SK-N-SH (cell line): ENCODE measurements around the gene ZNF526.
A peak's percentile ranks its signal among the peaks of the same experiment; 100 is the strongest.

Source experiments
- MXI1 ChIP-seq: IDR thresholded peaks from 2 replicates; pipeline ENCODE4 v1.6.1; 2012; ENCODE audit warnings: mild to moderate bottlenecking, low read depth, low read length, improper control_type of control experiment
- POLR2AphosphoS5 ChIP-seq: IDR thresholded peaks from 2 replicates; pipeline ENCODE4 v1.6.1; 2012; ENCODE audit warnings: low read depth, low read length
- RFX5 ChIP-seq: IDR thresholded peaks from 2 replicates; pipeline ENCODE4 v1.6.1; 2012; ENCODE audit warnings: mild to moderate bottlenecking, improper control_type of control experiment, low read length
- SMC3 ChIP-seq: IDR thresholded peaks from 2 replicates; pipeline ENCODE4 v1.6.1; 2012; ENCODE audit warnings: low read depth, low read length, improper control_type of control experiment
- TAF1 ChIP-seq: IDR thresholded peaks from 2 replicates; pipeline ENCODE4 v1.6.1; 2012; ENCODE audit warnings: low read depth, mild to moderate bottlenecking, low read length, moderate library complexity, borderline replicate concordance
- YY1 ChIP-seq: IDR thresholded peaks from 2 replicates; pipeline ENCODE4 v1.4.0; 2012; ENCODE audit warnings: low read depth, mild to moderate bottlenecking
- TF ChIP-seq, protein P1 (sequence below): IDR thresholded peaks from 2 replicates; pipeline ENCODE4 v1.4.0; 2012; ENCODE audit warnings: low read depth
- TF ChIP-seq, protein P2 (sequence below): fragments of 200-600 bp; sonication (generic); IDR thresholded peaks from 2 replicates; pipeline ENCODE4 v1.6.1; 2017; ENCODE audit warnings: antibody characterized with exemption, mild to moderate bottlenecking, moderate library complexity
- TF ChIP-seq, protein P3 (sequence below): IDR thresholded peaks from 2 replicates; pipeline ENCODE4 v1.6.1; 2012; ENCODE audit warnings: mild to moderate bottlenecking, low read depth, low read length, moderate library complexity
- TF ChIP-seq, protein P4 (sequence below): fragments of 150-350 bp; IDR thresholded peaks from 2 replicates; pipeline ENCODE4 v1.6.1; 2017; ENCODE audit warnings: antibody characterized with exemption, low read length, low read depth, borderline replicate concordance
- TF ChIP-seq, protein P5 (sequence below): IDR thresholded peaks from 2 replicates; pipeline ENCODE4 v1.4.0; 2012; ENCODE audit warnings: low read depth, borderline replicate concordance

DNA sequence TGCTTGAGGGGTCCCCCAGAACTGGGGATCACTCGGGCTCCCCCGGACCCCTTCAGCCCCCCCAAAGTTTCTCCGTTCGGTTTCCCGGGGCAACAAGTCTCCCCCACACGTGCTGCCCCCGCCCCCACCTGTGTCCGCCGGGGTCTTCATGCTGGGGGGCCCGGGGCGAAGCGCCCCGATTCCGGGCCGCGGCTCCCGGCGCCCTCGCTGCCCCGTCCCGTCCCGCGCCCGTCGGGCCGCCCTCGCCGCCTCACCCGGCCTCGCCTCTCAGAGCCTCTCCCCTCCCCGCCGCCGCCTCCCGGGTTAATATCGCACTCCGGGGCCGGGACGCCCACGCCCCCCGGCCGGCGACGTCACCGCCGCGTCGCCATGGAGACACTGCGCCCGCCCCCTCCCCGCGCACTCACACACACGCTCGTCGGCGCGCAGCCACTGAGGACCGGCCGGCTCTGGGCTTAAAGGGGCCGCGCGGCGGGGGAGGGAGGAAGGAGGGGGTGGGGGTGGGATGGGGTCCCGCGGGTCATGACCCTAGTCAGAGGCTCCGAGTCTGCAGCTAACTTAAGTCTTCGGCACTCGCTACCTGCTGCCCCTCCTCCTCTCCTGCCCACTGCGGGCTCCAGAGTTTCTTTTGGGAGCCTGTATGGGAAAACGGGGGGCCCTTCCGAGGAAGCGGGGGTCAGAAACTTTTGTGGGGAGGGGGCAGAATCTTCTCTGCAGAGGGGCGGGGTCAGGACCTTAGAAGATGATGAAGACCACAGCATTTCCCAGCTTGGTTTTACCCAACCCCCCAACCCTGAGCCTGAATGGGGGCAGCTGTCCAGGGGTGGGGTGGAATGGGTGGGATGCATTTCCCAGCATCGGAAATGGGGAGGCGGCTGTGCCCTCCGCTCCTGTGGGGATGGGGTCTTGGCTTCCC lies 35.0 kb downstream of the ZNF526 start, which contains the start of gene ERF:
- no peak for TF ChIP-seq YY1
- TF ChIP-seq MXI1, result peak; percentile 27
- TF ChIP-seq, protein P1, sequence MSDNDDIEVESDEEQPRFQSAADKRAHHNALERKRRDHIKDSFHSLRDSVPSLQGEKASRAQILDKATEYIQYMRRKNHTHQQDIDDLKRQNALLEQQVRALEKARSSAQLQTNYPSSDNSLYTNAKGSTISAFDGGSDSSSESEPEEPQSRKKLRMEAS, result no peak
- TF ChIP-seq, protein P2, sequence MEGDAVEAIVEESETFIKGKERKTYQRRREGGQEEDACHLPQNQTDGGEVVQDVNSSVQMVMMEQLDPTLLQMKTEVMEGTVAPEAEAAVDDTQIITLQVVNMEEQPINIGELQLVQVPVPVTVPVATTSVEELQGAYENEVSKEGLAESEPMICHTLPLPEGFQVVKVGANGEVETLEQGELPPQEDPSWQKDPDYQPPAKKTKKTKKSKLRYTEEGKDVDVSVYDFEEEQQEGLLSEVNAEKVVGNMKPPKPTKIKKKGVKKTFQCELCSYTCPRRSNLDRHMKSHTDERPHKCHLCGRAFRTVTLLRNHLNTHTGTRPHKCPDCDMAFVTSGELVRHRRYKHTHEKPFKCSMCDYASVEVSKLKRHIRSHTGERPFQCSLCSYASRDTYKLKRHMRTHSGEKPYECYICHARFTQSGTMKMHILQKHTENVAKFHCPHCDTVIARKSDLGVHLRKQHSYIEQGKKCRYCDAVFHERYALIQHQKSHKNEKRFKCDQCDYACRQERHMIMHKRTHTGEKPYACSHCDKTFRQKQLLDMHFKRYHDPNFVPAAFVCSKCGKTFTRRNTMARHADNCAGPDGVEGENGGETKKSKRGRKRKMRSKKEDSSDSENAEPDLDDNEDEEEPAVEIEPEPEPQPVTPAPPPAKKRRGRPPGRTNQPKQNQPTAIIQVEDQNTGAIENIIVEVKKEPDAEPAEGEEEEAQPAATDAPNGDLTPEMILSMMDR, result no peak
- TF ChIP-seq, protein P3, sequence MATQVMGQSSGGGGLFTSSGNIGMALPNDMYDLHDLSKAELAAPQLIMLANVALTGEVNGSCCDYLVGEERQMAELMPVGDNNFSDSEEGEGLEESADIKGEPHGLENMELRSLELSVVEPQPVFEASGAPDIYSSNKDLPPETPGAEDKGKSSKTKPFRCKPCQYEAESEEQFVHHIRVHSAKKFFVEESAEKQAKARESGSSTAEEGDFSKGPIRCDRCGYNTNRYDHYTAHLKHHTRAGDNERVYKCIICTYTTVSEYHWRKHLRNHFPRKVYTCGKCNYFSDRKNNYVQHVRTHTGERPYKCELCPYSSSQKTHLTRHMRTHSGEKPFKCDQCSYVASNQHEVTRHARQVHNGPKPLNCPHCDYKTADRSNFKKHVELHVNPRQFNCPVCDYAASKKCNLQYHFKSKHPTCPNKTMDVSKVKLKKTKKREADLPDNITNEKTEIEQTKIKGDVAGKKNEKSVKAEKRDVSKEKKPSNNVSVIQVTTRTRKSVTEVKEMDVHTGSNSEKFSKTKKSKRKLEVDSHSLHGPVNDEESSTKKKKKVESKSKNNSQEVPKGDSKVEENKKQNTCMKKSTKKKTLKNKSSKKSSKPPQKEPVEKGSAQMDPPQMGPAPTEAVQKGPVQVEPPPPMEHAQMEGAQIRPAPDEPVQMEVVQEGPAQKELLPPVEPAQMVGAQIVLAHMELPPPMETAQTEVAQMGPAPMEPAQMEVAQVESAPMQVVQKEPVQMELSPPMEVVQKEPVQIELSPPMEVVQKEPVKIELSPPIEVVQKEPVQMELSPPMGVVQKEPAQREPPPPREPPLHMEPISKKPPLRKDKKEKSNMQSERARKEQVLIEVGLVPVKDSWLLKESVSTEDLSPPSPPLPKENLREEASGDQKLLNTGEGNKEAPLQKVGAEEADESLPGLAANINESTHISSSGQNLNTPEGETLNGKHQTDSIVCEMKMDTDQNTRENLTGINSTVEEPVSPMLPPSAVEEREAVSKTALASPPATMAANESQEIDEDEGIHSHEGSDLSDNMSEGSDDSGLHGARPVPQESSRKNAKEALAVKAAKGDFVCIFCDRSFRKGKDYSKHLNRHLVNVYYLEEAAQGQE, result peak; percentile 19; the same call in 1 of the 2 replicates
- peak; percentile 80 for TF ChIP-seq POLR2AphosphoS5
- TF ChIP-seq RFX5, result no peak
- TF ChIP-seq, protein P4, sequence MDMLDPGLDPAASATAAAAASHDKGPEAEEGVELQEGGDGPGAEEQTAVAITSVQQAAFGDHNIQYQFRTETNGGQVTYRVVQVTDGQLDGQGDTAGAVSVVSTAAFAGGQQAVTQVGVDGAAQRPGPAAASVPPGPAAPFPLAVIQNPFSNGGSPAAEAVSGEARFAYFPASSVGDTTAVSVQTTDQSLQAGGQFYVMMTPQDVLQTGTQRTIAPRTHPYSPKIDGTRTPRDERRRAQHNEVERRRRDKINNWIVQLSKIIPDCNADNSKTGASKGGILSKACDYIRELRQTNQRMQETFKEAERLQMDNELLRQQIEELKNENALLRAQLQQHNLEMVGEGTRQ, result no peak
- no peak for TF ChIP-seq SMC3
- TF ChIP-seq, protein P5, sequence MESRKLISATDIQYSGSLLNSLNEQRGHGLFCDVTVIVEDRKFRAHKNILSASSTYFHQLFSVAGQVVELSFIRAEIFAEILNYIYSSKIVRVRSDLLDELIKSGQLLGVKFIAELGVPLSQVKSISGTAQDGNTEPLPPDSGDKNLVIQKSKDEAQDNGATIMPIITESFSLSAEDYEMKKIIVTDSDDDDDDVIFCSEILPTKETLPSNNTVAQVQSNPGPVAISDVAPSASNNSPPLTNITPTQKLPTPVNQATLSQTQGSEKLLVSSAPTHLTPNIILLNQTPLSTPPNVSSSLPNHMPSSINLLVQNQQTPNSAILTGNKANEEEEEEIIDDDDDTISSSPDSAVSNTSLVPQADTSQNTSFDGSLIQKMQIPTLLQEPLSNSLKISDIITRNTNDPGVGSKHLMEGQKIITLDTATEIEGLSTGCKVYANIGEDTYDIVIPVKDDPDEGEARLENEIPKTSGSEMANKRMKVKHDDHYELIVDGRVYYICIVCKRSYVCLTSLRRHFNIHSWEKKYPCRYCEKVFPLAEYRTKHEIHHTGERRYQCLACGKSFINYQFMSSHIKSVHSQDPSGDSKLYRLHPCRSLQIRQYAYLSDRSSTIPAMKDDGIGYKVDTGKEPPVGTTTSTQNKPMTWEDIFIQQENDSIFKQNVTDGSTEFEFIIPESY, result no peak
- TF ChIP-seq TAF1, result peak; percentile 41; the same call in 1 of the 2 replicates
